GM20431 (cell line): ENCODE data around the gene DPP3.
"Not testable (repeated sequence)": the region's sequence is repeated elsewhere in the genome, so short reads cannot be mapped to it uniquely, and the experiment has no call there.

ENCODE experiments used
- in situ Hi-C: fragments of 300-500 bp; cut with MseI, MboI; formaldehyde crosslinking; loops from one replicate; pipeline ENCODE4 v1.15.0; 2020; ENCODE audit warnings: low sequenced_read_pairs; ENCODE audit not compliant: unreplicated experiment

DPP3 gene

GRCh38 chr11:66480117-66480938, at the start of gene DPP3:
DPP3 (plus strand) TSS chr11:66480434; CDS start chr11:66482201, 1,767 bp downstream.
- in situ Hi-C loops: no loop called here

DNA sequence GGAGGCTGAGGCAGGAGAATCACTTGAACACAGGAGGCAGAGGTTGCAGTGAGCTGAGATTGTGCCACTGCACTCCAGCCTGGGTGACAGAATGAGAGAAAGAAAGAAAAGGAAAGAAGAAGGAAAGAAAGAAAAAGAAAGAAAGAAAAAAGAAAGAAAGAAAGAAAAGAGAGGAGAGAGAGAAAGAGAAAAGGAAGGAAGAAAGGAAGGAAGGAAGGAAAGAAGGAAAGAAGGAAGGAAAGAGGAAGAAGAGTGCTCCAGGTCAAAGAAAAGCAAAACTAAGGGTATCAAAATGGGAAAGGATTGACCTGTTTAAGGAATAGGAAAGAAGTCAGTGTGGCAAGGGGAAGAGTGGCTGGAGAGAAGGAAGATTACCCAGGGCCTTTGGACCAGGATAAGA, 48.9 kb upstream of the DPP3 start:
- in situ Hi-C loops: not testable (repeated sequence)

DNA sequence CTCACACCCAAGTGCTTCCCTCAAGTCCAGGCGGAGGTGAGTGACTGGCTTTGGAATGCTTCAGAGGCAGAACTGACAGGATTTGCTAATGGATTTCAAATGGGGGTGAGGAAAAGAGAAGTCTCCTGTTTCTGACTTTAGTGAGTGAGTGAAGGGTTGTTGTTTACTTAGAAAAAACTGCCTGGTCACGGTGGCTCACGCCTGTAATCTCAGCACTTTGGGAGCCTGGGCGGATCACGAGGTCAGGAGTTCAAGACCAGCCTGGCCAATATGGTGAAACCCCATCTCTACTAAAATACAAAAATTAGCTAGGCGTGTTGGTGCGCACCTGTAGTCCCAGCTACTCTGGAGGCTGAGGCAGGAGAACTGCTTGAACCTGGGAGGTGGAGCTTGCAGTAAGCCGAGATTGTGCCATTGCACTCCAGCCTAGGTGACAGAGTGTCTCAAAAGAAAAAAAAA, 48.3 kb upstream of the DPP3 start:
- in situ Hi-C loops: not testable (repeated sequence)

DNA sequence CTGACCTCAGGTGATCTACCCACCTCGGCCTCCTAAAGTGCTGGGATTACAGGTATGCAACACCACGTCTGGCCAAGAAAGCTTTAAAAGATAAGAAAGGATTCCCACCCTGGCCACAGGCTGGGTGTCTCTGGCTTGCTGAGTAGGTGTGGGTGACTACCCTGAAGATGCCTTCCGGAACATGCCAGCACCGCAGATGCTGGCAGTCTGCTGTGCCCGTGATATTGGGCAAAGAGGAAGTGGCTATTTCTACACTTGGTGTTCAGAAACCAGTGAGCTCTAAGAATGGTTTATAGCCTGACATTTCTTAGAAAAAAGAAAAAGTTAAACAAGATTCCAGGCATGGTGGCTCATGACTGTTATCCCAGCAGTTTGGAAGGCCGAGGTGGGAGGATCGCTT, 47.6 kb upstream of the DPP3 start:
- in situ Hi-C loops: no loop called here

GRCh38 chr11:66437979-66438503, 42.2 kb upstream of the DPP3 start:
- in situ Hi-C loops: no loop called here

GRCh38 chr11:66438504-66439466, 41.4 kb upstream of the DPP3 start, which contains the start of gene MRPL11:
MRPL11 (minus strand) TSS chr11:66438848; CDS start chr11:66438754, 94 bp downstream.
- in situ Hi-C loops: no loop called here

- in situ Hi-C loops: not testable (repeated sequence)
Observed at GRCh38 chr11:66440101-66440939, 39.9 kb upstream of the DPP3 start.

GRCh38 chr11:66440940-66441282, 39.3 kb upstream of the DPP3 start:
- in situ Hi-C loops: not testable (repeated sequence)

DNA sequence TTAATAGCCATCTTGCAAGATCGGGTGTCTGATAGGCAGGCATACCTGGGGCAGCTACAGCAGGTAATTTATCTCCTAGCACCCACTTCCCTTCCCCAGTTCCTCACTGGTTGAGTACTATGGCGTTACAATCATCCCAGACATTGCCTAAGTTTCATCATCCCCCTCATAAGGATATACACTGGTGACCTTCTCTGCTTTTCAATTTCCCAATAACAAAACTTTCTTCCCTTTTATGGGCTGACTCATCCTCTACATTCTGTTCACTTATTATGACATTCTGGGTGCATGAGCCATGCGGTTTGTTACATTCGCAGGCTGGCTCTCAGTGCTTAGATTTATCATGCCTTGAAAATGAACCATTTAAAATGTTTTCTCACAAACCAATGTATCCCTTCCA, 36.6 kb upstream of the DPP3 start:
- in situ Hi-C loops: no loop called here

DNA sequence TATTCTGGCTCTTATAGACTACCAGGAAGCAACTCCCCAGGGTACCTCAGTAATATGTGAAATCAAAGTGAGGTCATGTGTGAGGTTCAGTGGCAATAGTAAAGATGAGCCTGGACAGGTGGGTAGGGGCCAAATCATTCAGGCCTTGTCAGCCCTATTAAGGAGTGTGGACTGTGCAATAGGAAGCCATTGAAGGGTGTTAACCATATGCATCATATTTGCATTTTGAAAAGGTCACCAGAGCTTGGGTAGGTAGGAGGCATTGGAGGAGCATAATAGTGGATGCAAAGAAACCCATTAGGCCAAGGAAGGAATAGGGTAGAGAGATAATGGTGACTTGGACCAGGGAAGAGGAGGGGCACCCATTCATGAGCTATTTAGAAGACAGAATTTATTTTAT, 33.2 kb upstream of the DPP3 start:
- in situ Hi-C loops: no loop called here

GRCh38 chr11:66448523-66448922, 31.7 kb upstream of the DPP3 start:
- in situ Hi-C loops: no loop called here

DNA sequence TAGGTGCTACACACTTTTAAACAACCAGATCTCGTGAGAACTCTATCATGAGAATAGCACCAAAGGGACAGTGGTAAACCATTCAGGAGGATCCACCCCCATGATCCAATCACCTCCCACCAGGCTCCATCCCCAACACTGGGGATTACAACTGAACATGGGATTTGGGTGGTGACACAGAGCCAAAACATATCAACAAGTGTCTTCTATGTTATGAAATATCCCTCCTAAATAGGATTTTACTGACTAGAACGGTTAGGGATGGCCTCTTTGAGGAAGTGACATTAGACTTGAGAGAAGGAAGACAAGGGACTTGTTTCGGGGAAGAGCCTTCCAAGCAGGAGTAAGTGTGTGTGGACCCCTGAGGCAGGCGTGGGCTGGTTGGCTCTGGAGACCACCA, 29.7 kb upstream of the DPP3 start:
- in situ Hi-C loops: no loop called here

GRCh38 chr11:66451663-66452062, 28.6 kb upstream of the DPP3 start:
- in situ Hi-C loops: no loop called here

DNA sequence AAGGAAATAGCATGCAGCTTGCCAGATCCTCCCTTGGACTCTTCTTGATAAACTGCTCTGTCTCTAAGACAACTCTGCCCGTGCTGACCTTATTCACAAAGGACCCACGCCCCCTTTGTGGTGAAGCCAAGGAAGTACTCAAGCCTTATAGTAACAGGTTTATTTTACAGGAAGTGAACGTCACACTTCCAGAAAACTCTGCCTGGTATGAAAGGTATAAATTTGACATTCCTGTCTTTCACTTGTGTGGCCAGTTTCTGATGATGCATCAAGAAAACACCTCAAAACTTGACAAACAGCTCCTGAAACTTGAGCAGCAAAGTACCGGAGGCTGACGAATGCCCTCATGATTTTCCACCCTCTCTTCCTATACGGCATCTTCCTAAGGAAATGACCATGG, 26.0 kb upstream of the DPP3 start:
- in situ Hi-C loops: no loop called here

GRCh38 chr11:66454828-66455227, 25.4 kb upstream of the DPP3 start:
- in situ Hi-C loops: no loop called here

DNA sequence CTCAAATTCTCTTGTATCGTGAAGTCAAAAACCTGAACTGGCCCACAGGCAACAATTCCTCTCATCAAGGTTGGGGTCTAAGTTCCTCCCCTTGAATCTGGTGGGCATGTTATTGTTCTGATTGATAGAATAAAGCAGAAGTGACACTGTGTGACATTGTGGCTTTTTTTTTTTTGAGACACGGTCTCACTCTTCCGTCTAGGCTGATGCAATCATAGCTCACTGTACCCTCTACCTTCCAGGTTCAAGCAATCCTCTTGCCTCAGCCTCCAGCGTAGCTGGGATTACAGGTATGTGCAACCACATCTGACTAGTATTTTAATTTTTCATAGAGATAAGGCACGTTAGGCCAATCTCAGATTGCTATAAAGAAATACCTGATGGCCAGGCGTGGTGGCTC, 22.4 kb upstream of the DPP3 start:
- in situ Hi-C loops: no loop called here

DNA sequence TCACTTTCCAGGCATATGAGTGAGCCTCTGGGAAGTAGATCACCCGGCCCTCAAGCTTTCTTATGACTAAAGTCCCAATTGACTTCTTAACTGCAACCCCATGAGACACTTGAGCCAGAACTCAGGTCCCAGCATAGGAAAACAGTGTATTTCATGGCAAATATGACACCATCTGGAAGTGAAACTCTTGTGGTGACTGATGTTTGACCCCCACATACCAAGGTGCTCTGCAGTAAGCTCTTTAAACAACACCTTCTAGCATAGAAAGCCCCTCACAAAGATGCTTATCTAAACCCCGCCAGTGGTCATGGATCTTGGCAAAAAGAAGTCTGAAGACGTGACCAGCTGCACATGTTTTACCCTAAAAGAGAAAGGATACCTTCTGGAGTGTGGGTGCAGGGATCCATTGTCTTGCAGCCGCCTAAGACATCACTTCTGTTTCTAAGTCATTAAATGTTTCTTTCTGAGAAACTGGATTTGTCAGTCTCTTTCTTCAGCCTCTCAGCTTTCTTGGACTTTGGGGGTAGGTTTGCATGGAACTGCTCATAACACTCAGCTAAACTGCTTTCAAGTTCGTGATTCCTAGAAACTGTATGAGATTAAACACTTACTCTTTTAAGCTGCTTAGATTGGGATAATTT, 21.0 kb upstream of the DPP3 start:
- in situ Hi-C loops: no loop called here

- in situ Hi-C loops: no loop called here
Observed at GRCh38 chr11:66462010-66462409, 18.2 kb upstream of the DPP3 start.

DNA sequence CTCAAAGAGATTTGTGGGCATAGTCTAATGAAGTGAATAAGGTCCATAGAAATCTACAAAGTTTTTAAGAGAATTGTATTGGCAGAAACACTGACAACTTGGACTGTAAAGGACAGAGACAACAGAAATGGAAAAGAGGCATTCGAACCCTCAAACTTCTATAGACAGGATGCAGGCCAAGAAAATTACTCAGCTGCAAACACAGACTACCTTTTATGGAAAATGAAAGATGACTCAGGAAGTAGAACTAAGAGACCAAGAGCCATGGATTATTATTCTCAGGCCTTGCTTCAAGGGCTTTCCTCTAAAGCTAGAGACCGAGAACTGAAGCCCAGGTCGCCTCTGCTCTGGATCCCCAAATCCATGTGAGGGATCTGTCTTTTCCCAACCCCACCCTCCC, 17.3 kb upstream of the DPP3 start:
- in situ Hi-C loops: no loop called here
